Peyer's patch (tissue), 4 donors: ENCODE results near the gene SYNPR.
"Not testable (repeated sequence)": the region's sequence is repeated elsewhere in the genome, so short reads cannot be mapped to it uniquely, and the experiment has no call there.

Source experiments
- CTCF ChIP-seq, 6 experiments: fragments of 450-650 bp in 4 of 6; fragments of 200-600 bp in 2 of 6; sonication (generic) in 1 of 6; IDR thresholded peaks; one replicate each; pipeline ENCODE4 v1.5.1; 2017 to 2019; ENCODE audit warnings: antibody characterized with exemption in 6 of 6, mild to moderate bottlenecking in 3 of 6, moderate library complexity in 1 of 6
- POLR2A ChIP-seq, 2 donors: fragments of 450-650 bp; IDR thresholded peaks; one replicate each; pipeline ENCODE4 v1.5.1; 2017; ENCODE audit warnings: antibody characterized with exemption in 2 of 2, mild to moderate bottlenecking in 2 of 2, moderate library complexity in 2 of 2

GRCh38 chr3:63644928-63645781 is 367.0 kb downstream of the SYNPR start:
- not testable (repeated sequence) for TF ChIP-seq CTCF (IDR thresholded peaks at IDR 0.05)
- peak; percentile 21 to 23 for TF ChIP-seq POLR2A (IDR thresholded peaks at IDR 0.05)
